GM21825 (cell line): Measurements from ENCODE around the gene CCDC106.

ENCODE experiments used
- ATAC-seq: cut with Tn5 transposase; IDR thresholded peaks from one replicate; pipeline ENCODE4 v1.9.1; 2021; ENCODE audit warnings: mild to moderate bottlenecking, moderate library complexity; ENCODE audit not compliant: unreplicated experiment

CCDC106 gene

DNA sequence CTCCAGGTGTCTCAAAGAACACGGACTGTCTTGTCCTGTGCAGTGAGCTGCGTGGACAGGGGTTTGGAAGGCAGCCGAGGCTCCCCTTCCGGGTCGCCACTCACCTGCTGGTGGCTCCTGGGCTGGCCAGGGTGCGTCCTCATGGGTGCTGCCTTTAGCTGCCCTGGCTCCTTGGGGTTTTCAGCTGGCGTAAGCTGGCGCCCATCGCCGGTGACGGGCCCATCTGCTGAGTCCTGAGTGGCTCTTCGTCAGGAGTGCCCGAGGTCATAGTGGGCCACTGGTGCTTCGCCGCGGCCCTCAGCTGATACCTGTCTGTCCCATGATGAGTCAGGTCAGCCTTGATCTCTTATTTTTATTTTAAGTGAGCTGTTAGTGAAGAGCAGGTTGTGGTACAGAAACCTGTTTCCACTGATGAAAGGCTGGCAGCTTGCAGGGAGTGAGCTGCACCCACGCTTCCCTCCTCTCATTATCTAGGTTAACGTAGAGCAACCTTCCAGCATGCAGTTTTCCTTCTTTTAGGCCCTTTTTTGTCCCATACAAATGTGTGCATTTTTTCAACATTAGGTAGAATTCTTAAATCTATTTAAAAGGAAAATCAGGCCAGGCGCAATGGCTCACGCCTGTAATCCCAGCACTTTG, 45.4 kb downstream of the CCDC106 start:
- ATAC-seq: no peak

DNA sequence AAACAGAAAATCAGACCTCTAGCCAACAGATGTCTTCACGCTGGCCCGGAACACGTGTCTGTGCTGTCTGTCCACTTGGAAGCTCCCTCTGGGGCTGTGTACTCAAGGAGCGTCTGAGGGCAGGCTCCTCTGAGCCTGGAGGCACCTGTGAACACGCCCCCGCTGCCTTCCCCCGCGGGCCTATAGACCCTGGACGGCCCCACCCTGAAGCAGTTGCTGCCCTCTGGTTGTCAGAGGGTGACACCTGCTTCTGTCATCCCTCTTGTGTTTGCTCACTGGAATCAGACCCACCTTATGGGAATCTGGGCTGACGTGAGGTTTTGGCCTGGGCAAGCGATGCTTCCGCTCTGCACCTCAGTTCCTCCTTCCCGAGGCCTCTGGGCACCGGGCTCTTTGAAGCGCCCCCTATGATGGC, 46.2 kb downstream of the CCDC106 start:
- no peak for ATAC-seq

DNA sequence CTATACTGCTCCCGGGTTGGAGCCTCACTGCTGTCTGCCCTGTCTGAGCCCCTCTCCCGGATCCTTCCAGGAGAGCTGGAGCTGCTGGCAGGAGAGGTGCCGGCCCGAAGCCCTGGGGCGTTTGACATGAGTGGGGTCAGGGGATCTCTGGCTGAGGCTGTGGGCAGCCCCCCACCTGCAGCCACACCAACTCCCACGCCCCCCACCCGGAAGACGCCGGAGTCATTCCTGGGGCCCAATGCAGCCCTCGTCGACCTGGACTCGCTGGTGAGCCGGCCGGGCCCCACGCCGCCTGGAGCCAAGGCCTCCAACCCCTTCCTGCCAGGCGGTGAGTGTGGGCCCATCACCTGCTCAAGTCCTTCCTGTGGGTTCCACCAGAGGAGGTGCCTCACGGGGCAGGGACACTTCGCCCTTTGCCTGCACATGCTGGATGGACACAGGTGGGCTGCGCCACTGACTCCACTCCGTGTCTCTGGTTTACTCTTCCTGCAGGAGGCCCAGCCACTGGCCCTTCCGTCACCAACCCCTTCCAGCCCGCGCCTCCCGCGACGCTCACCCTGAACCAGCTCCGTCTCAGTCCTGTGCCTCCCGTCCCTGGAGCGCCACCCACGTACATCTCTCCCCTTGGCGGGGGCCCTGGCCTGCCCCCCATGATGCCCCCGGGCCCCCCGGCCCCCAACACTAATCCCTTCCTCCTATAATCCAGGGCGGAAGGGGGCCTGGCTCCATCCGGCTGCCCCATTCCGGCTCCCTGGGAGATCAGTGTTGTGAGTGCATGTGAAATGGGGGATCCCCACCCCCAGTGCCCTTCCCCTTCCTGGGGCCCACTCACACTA, 46.9 kb downstream of the CCDC106 start:
- no peak for ATAC-seq

DNA sequence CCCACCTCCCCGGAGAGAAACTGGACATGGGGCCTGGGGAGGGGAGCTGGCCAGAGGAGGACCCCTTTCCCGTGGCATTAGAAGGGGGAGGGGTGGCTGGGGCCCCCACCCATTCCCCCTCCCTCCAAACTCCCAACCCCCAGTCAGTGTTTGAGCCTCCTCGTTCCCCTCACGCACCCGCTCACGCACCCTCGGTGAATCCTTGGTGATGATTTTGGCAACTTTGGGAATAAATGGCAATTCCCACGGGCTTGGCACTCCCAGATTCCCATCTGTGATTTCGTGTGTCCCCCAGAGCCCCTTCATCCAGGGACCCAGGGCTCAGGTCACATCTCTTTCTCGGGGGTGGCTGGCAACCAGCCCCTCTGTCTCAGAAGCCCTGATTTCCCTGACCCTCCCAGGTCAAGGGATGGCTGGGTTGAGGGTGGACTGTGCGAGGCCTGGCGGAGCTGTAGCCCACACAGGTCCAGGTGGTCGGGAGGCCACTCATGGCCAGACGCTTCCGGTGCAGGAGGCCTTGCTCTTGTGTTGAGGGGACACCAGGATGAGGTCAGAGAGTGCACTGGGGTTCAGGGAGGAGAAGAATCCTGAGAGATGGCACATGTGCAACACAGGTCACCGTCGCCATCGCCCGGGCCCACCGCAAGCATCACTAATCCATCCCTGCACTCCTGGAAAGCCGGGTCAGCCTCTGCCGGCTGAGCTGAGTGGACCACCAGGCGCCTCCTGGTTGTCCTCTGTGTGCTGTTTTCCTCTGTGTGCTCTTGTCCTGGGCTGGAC, 47.7 kb downstream of the CCDC106 start:
- ATAC-seq: no peak

DNA sequence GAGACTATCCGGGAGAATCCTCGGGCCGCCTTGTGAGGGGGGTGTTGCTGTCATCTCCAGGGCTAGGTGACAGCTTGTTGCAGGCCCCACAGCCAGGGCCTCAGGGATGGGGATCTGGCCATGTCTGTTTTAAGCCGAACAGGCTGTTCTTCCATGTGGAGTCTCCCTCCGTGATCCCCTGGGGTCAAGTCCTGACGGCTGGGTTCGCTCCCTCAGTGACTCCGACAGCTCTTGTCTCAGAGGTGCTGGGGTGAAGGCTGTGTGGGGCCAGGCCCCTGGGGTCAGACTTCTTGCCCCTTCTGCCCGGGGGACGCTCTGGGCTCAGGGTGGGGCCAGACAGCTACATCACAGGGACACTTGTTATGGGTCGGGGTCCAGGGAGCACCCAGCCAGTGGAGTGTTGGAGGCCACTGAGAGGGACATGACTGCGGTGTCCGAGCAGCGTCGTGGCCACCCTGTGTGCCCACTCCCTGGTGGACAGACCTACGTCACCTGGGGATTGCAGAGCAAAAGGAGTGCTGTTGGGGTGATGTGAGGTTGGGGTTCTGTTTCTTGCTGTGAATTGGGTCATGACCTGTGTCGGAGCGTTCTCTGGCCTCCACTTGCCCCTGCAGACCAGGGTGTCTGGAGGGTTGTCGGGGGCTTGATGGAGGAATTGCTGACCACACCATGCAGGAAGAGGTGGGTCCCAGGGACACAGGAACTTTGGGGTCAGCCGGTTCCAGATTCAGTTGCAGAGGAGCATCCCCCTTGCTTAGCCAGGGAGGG, 48.5 kb downstream of the CCDC106 start:
- ATAC-seq: no peak

DNA sequence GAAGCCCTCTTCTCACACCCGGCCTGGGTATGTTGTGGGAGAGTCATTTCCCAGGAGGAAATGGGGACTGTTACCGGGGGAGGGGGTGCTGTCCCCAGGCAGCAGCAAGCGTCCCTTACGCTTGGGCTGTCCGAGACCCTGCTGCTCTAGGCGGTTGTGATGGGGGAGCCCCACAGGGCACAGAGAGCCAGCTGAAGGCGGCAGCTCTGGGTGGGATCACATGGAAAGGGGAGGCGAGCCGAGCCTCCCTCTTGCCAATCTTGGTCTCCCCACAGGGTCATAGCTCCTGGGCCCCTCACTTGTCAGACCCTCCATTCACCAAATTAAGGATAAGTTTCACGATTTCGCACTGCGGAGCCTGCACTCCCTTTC, 49.0 kb downstream of the CCDC106 start:
- ATAC-seq: no peak

DNA sequence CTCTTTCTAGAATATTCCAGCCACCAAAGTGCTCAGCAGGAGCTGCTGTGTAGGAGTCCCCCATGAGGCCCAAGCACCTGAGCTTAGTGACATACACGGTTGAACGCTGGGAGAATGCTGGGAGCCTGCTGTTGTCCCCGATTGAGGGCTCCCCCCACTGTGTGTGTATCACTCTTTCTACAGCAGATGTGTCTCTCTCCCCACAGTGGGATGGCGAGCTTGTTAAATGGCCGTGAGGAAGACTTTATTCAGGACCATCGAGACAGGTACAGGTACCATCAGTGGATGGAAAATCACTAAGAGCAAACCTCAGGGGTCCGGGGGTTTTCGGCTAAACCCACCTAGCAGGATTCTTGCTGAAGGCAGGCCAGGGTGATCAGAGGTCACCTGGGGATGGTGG, 49.7 kb downstream of the CCDC106 start:
- ATAC-seq: no peak

DNA sequence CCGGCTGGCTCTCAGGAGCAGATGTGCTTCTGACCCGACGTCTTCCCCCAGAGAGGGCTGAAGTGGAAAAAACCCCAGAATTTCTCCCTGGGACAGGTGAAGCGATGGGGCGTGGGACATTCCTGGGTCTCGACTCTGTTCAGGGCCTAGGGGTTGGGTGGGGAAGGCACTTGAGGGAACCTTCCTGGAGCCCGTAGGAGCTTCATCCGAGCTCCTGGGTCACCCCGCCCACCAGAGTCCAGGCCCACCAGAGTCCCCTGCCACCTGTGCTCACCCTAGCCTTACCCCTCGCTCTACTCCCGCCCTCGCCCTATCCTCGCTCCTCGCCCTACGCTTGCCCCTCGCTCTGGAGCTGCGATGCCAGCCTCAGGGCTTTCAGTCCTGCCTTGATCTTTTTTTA, 50.2 kb downstream of the CCDC106 start:
- no peak for ATAC-seq

DNA sequence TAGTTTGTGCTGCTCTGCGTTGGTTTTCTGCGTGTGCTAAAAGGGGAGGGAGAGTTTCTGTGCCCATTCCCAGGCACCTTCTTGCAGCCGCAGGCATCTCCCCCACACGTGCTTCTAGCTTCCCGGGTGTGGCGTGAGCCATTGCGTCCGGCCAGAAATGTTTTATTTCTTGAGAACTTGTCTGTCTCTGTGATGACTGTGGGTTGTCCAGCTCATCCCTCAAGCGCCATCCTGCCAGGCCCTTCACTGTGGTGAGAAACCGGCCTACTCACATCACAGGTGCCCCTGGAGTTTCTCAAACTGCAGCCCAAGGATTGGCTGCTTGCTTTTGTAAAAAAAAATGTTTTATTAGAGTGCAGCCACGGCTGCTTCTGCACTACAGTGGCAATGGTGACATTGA, 51.2 kb downstream of the CCDC106 start:
- no peak for ATAC-seq

DNA sequence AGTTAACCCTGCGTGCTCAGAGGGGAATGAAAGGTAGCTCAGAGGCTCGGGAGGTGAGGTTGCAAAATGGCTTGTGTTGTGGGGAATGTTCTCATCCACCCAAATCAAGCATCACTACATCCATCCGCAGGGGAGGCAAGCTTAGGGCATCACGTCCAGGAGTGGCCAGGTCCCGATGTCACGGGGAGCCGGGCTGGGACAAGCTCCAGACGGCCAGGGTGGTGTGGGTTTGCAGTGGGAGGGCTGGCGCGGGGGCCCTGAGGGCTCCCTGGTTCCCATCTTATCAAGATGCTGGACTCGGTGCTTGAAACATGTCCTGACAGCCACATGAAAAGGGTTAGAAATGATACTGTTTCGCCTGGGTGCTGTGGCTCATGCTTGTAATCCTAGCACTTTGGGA, 52.8 kb downstream of the CCDC106 start:
- ATAC-seq: no peak

DNA sequence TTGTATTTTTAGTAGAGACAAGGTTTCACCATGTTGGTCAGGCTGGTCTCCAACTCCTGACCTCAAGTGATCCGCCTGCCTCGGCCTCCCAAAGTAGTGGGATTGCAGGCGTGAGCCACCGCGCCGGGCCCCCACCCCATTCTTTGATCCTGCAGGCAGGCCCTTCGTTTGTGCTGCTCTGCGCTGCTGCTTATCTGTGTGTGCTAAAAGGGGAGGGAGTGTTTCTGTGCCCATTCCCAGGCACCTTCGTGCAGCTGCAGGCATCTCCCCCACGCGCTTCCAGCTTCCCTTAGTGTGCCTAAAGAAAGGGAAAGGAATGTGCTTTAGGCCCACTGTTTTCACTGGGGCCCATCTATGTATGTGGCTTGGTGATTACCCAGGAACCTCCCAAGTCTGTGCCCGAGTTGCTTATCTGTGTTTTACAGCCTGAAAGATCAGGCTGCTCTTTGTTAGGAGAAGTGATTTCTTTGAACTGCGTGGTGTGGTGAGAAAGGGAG, 54.2 kb downstream of the CCDC106 start:
- ATAC-seq: no peak
